IPS-11a (cell line): ENCODE data around the gene BOD1L1.

Experiments
- H3K4me3 ChIP-seq: one replicate; pipeline ENCODE4 v1.5.1; 2013; ENCODE audit warnings: low read depth, low read length, control low read depth

BOD1L1 gene

DNA sequence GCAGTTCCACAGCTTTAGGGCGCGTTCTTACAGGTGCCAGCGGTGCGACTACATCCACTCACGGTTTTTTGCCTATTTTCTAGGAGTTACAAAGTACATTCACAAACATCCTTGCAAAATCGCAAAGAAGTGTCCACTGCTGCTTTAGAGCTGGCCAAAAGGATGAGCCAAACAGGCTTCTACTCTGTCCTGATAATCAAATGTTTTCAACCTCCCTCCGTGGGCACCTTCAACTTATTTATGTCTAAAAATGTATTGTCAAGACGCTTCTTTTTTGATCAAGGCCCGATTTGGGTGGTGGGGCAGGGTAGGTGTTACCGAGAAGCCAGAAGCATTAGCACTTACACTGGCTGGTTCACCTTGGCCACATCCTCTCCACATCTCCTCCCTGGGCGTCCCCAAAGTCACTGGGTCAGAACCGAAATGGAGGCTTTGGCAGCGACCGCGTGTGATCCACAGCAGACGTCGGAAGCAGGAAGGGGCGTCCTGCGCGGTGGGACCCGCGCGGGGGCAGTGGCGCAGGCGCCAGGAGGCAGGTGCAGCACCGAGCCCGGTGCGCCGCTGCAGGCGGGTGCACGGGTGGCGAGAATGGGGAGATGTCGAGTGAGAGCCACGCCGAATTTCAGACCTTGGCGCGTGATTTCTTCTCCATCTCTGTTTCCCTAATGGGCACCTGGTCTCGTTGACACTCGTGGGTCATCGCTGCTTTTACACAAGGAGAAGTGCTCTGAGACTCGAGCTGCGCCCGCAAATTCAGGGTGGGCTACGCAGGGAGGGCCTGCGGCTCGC, 100.1 kb downstream of the BOD1L1 start:
- no peak overlapping the region for H3K4me3 ChIP-seq

DNA sequence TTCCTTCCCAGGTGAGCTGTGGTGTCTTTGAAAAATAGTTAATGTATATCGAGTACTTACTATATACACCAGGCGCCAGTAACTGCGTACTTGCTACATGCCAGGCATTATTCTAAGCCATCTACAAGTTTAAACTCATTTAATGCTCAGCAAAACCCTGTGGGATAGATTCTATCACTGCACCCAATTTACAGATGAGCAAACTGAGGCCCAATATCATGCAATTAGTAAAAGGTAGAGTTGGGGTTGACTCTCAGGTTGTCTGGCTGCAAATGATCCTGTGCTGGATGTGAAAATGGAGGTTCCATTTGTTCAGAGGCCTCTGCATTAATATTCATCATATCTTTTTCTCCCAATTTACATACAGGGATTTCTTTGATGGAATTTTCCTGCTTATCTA, 100.9 kb downstream of the BOD1L1 start:
- no peak overlapping the region for H3K4me3 ChIP-seq

DNA sequence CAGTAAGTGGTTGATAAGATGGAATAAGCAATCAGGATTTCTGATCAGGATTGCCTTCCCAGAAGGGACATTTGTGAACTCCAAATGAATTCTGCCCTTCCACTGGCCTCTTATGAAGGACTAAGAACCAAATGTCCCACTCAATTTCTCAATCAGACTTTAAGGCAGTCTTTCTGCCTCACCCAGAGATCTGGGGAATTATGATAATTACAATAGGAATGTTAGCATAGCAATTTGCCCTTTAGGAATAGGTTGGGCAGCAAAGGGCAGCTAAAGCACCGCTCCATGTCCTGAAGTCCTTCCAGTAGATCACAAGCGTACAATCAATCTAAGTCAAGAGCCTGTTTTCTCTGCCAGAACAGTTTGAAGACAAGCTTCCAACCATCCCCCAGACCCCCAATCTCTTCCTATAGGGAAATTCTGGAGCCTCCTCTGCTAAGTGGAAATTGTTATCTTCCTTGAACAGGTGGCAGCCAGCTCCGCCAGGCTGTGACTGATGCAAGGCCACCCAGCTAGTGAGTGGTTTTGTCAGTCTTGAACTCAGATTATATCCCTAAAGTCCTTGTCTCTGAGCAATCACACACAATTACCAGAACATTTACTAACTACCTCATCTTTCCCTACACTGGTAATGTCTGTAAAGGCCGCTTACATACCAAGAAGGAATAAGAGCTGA, 101.8 kb downstream of the BOD1L1 start:
- H3K4me3 ChIP-seq = no peak overlapping the region

DNA sequence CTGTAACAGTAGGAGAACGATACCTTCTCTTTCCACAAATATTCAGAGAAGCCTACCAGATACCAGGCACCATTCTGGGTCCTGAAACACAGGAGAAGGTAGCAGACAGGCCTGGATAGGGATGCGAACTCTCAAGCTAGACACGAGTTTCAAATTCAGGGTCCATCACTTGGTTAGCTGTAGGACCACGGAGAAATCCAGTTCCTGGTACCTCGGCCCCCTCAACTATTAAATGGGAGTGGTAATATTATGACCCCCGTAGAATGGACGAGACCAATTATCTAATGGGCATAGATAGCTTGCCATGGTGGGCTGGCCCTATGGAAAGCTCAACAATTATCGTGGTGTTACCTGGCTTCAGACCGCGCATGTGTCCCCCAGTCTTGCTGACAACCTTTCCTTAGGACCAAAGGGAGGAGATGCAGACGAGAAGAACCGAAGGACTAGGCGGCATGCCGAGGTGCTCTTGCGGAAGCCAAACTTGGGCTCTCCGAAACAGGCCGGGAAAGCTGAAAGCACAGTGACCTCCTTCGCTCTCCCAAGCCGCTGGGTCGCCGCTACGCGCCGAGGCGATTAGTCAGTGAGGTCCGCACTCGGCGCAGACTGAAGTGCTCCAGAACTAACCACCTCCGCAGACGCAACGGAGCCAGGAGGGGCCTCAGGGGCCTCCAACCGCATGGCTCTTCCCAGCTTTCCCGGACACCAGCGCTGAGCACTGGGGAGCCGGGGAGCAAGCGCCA, 102.9 kb downstream of the BOD1L1 start:
- H3K4me3 ChIP-seq = no peak overlapping the region

DNA sequence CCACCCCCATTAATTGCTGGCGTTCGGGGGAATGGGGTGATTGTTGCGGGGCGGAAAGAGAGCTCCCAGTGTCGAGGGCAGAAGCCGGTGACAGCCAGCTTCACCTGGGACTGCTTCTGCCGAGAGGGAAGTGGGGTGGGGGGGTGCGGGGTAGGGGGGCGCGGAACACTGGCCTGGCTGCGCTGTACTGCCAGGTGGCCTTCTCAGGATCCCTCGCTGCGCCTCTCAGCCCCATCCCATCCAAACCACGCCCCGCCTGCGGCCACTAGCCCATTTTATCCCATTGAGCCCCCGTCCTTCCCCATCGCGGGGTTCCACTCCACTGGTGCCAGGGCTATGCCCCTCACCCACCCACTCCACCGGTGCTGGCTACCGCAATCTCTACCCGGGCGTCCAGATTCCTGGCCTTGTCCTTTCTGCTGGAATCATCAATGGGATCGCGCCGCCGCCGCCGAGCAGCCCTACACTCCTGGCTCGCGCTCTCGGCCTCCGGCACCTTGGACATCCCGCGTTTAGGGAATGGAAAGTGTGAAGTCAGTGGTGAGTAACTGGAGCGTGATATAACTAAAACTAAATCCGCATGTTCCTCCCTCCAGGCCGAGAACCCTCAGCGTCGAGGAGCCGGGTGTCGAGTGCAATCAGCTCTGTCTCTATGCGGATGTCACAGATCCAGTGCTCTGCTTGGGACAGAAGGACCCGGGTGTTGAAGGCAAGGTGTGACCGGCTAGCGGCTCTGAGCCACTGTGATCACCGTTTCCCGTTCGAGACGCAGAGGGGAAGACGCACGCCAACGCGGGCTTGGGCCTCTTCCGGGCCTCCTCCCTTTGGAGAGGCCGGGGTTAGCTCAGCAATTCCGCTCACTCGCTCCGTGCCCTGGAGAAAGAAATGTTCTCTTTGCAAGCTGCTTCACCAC, 103.7 kb downstream of the BOD1L1 start:
- no peak overlapping the region for H3K4me3 ChIP-seq

DNA sequence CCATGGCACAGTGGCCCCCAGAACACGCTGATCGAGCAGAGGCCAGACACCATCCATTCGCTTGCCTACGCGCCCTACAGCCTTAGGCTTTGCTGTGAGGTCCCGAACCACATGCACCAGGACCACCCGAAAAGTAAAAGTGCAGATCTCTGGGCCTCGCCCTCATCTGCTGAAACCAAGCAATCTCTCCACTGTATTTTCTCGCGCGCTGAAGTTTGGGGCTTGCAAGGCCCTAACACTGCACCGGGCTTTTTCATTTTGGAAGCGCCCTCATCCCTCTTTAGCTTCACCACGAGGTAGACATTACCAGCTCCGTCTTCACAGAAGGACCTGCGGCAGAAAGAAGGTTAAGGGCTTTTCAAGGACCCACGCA, 104.4 kb downstream of the BOD1L1 start:
- no peak overlapping the region for H3K4me3 ChIP-seq

DNA sequence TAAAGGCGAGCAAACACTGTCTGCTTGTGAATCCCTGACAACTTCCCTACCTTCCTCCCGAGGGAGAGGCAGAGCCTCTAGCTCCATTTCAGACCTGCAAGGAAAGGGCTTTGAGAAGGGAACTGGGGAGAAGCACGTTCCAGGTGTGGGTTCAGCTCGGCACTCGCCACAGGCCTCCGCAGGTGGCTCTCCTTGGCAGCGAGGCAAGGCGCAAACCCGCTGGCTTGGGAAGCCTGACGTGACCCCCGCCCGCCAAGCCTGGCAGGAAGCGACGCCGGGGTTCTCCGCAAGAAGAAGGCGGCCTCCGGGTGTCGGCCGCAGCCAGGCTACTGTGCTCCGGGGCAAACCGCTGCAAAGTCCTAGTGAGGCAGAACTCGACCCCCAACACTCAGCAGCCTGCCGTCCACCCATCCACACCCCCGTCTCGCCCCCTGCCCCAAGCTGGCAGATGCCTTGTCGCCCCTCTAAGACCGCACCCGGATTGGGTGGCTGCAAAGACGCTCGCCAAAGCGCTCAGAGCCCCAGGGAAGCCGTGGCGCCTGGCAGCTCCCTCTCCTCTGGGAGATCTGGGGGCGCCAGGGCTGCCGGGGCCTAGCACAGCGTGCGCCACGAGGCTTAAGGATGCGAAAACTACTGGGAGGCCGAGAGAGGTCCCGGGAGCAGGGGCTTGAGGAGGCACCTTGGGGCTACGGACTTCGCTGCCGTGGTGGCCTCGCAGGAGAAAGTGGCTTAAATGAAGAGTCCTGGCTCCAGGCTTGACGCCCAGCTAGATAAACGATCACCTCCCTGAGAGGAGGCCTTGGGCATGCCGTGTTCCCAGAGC, 105.0 kb downstream of the BOD1L1 start:
- no peak overlapping the region for H3K4me3 ChIP-seq

DNA sequence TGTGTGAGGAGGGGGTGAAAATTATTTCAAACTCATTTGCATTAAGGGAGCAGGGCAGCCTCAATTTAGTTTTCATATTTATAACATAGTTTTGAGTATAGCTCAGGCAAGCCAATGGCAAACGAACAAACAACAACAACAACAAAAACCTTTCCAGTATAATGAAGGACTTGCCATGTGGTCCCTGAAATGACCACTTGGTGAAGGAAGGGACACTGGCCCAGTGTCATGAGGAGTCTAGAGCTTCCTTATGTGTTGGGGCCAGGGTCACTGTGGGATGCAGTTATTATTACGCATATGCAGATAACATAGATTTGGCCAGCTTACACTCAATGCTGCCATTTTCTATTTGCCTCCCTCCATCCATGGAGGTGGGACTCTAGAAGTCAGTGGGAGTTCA, 106.5 kb downstream of the BOD1L1 start:
- H3K4me3 ChIP-seq = no peak overlapping the region
